Measurements from ENCODE around the gene HPCAL1.

HPCAL1 gene

DNA sequence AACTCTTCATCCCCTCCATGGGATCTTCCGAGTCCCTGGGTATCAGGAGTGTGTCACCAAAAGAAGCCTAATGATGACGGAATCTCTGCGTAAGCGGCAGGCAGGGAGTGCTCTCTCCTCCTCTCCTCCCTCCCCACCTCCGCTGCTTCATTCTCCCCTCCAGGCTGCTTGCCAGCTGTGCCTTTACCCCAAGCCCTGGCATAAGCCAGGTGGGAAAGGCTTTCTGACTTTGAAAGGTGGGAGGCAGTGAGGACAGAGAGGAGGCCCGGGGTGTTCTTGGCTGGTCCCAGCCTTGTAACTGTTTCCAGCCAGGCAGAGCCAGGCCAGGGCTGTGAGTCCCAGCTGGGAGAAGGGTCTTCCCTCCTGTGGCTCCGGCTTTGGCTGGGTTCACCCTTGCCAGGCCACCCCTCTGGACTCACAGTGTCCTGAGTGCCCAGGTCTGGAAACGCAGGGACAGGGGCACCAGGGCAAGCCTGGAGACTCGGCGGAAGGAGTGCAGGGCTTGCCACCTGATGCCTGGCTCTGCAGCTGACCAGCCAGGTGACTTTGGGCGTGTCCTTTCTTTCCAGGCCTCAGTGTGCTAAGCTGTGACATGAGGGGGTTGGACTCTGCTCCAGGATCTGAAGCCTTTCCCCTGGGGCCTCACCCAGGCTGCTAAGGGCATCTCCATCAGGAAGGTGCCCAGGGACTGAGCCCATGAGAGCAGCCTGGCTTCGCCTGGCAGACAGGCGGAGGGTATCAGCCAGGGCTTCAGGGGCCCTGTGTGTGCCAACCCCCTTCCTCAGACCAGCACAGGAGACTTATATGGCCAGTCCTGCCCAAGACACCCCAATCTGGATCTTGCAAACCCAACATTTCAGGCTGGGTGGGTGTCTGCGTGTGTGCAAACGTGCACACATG is 32.7 kb upstream of the HPCAL1 start:
- WGBS (ENCODE audit: insufficient coverage), result 88% methylated on average over 12 of the region's 15 CpGs
- no peak overlapping the region for H3K4me3 ChIP-seq (ENCODE audit: control insufficient read depth in 1 of 7, extremely low read depth in 1 of 7, insufficient read depth in 4 of 7, low read depth in 2 of 7, low read length in 6 of 7)
- H3K27ac ChIP-seq (ENCODE audit: insufficient read depth in 1 of 2, low read depth in 1 of 2, low read length in 2 of 2, poor library complexity in 1 of 2, severe bottlenecking in 2 of 2), result no peak overlapping the region
- no peaks in the 10 kb centered on the region for H3K36me3 ChIP-seq (ENCODE audit: control insufficient read depth in 4 of 4, insufficient read depth in 4 of 4, low read length in 3 of 4)
- no peaks in the 10 kb centered on the region for H3K27me3 ChIP-seq (replicated peaks in 2 of 5; ENCODE audit: control insufficient read depth in 4 of 5, insufficient read depth in 5 of 5, low read length in 4 of 5)
- POLR2A ChIA-PET, result interaction anchor here (1.2 kb wide), 1 partner anchor 139 kb away, joined by 3 read pairs; no protein-coding TSS in a partner anchor
- CTCF ChIA-PET, result interaction anchor here (0.7 to 7.8 kb wide), 19 partner anchors 10 to 174 kb away, joined by 3 to 65 read pairs (median 4); partner anchors contain the start of gene HPCAL1
- DNase-seq, result no peak
- peaks cover 0 to 10% (median 8%) of the 10 kb centered on the region in 4 experiments for H3K4me1 ChIP-seq (ENCODE audit: control extremely low read depth in 1 of 4, control insufficient read depth in 4 of 4, insufficient read depth in 4 of 4, low read length in 3 of 4)
- H3K9me3 ChIP-seq (ENCODE audit: control extremely low read depth in 1 of 5, control insufficient read depth in 4 of 5, insufficient read depth in 2 of 5, low read depth in 1 of 5, low read length in 4 of 5), result no peaks in the 10 kb centered on the region

DNA sequence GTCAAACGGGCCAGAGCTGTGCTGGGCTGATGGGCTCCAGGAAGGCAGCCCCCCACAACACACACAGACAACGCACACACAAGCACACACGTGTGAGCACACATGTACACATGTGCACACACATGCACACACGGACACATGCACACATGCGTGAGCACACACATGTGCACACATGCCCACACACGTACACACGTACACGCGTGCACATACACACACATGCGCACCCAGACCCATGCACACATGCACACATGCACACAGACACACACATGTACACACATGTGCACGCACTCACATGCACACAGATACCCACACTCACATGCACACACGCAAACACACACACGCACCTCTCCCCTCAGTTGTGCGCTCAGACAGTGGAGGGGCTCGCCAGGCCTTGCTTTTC is 31.2 kb upstream of the HPCAL1 start:
- H3K9me3 ChIP-seq (ENCODE audit: control extremely low read depth in 1 of 5, control insufficient read depth in 4 of 5, insufficient read depth in 2 of 5, low read depth in 1 of 5, low read length in 4 of 5), result no peaks in the 10 kb centered on the region
- ChIA-PET CTCF (interaction anchor here (0.7 to 7.8 kb wide), 14 partner anchors 8 to 172 kb away, joined by 3 to 65 read pairs (median 4); partner anchors contain the start of gene HPCAL1), POLR2A (no interaction called here)
- no peaks in the 10 kb centered on the region for H3K36me3 ChIP-seq (ENCODE audit: control insufficient read depth in 4 of 4, insufficient read depth in 4 of 4, low read length in 3 of 4)
- DNase-seq, result no peak
- WGBS (ENCODE audit: insufficient coverage), result 90% methylated on average over 12 of the region's 15 CpGs
- H3K27me3 ChIP-seq (replicated peaks in 2 of 5; ENCODE audit: control insufficient read depth in 4 of 5, insufficient read depth in 5 of 5, low read length in 4 of 5), result no peaks in the 10 kb centered on the region
- no peak overlapping the region for H3K4me3 ChIP-seq (ENCODE audit: control insufficient read depth in 1 of 7, extremely low read depth in 1 of 7, insufficient read depth in 4 of 7, low read depth in 2 of 7, low read length in 6 of 7)
- H3K4me1 ChIP-seq (ENCODE audit: control extremely low read depth in 1 of 4, control insufficient read depth in 4 of 4, insufficient read depth in 4 of 4, low read length in 3 of 4), result peaks cover 0 to 10% (median 8%) of the 10 kb centered on the region in 4 experiments
- H3K27ac ChIP-seq (ENCODE audit: insufficient read depth in 1 of 2, low read depth in 1 of 2, low read length in 2 of 2, poor library complexity in 1 of 2, severe bottlenecking in 2 of 2), result no peak overlapping the region

- Histone ChIP-seq H3K27ac (ENCODE audit: insufficient read depth in 1 of 2, low read depth in 1 of 2, low read length in 2 of 2, poor library complexity in 1 of 2, severe bottlenecking in 2 of 2) (no peak overlapping the region), H3K9me3 (ENCODE audit: control extremely low read depth in 1 of 5, control insufficient read depth in 4 of 5, insufficient read depth in 2 of 5, low read depth in 1 of 5, low read length in 4 of 5) (no peaks in the 10 kb centered on the region), H3K4me1 (ENCODE audit: control extremely low read depth in 1 of 4, control insufficient read depth in 4 of 4, insufficient read depth in 4 of 4, low read length in 3 of 4) (peaks cover 0 to 10% (median 8%) of the 10 kb centered on the region in 4 experiments), H3K27me3 (replicated peaks in 2 of 5; ENCODE audit: control insufficient read depth in 4 of 5, insufficient read depth in 5 of 5, low read length in 4 of 5) (no peaks in the 10 kb centered on the region), H3K4me3 (ENCODE audit: control insufficient read depth in 1 of 7, extremely low read depth in 1 of 7, insufficient read depth in 4 of 7, low read depth in 2 of 7, low read length in 6 of 7) (no peak overlapping the region), H3K36me3 (ENCODE audit: control insufficient read depth in 4 of 4, insufficient read depth in 4 of 4, low read length in 3 of 4) (no peaks in the 10 kb centered on the region)
- DNase-seq, result no peak
- ChIA-PET CTCF (interaction anchor here (1.1 to 7.8 kb wide), 6 partner anchors 8 to 163 kb away, joined by 4 to 65 read pairs (median 22); partner anchors contain the start of gene HPCAL1), POLR2A (no interaction called here)
- 100% methylated on average over 3 of the region's 6 CpGs for WGBS (ENCODE audit: insufficient coverage)
Measured at GRCh38 chr2:10271946-10272345, 30.8 kb upstream of the HPCAL1 start.

DNA sequence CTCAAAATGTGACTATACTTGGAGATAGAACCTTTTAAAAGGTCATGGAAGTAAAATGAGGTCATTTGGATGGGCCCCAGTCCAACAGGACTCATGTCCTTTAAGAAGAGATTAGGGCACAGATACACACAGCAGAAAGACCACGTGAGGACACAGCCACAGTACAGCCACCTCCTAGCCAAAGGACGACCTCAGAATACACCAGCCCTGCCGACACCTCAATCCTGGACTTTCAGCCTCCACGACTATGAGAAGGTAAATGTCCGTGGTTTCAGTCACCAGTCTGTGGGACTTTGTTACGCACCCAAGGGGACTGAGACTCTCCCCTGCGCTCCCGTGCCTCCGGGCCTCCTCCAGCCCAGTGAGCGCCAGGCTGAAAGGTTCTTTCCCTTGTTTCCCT is 30.2 kb upstream of the HPCAL1 start:
- ChIA-PET CTCF (interaction anchor here (1.0 to 7.8 kb wide), 5 partner anchors 30 to 162 kb away, joined by 3 to 65 read pairs (median 13); partner anchors contain the start of gene HPCAL1), POLR2A (no interaction called here)
- no peak overlapping the region for H3K4me3 ChIP-seq (ENCODE audit: control insufficient read depth in 1 of 7, extremely low read depth in 1 of 7, insufficient read depth in 4 of 7, low read depth in 2 of 7, low read length in 6 of 7)
- no peak overlapping the region for H3K27ac ChIP-seq (ENCODE audit: insufficient read depth in 1 of 2, low read depth in 1 of 2, low read length in 2 of 2, poor library complexity in 1 of 2, severe bottlenecking in 2 of 2)
- no peaks in the 10 kb centered on the region for H3K27me3 ChIP-seq (replicated peaks in 2 of 5; ENCODE audit: control insufficient read depth in 4 of 5, insufficient read depth in 5 of 5, low read length in 4 of 5)
- DNase-seq, result no peak
- H3K9me3 ChIP-seq (ENCODE audit: control extremely low read depth in 1 of 5, control insufficient read depth in 4 of 5, insufficient read depth in 2 of 5, low read depth in 1 of 5, low read length in 4 of 5), result no peaks in the 10 kb centered on the region
- peaks cover 0 to 10% (median 8%) of the 10 kb centered on the region in 4 experiments for H3K4me1 ChIP-seq (ENCODE audit: control extremely low read depth in 1 of 4, control insufficient read depth in 4 of 4, insufficient read depth in 4 of 4, low read length in 3 of 4)
- 98% methylated on average over 10 of the region's 10 CpGs for WGBS (ENCODE audit: insufficient coverage)
- H3K36me3 ChIP-seq (ENCODE audit: control insufficient read depth in 4 of 4, insufficient read depth in 4 of 4, low read length in 3 of 4), result no peaks in the 10 kb centered on the region

GRCh38 chr2:10273215-10274175 is 29.2 kb upstream of the HPCAL1 start:
- 97% methylated on average over 16 of the region's 22 CpGs for WGBS (ENCODE audit: insufficient coverage)
- Histone ChIP-seq H3K27ac (ENCODE audit: insufficient read depth in 1 of 2, low read depth in 1 of 2, low read length in 2 of 2, poor library complexity in 1 of 2, severe bottlenecking in 2 of 2) (no peak overlapping the region), H3K27me3 (replicated peaks in 2 of 5; ENCODE audit: control insufficient read depth in 4 of 5, insufficient read depth in 5 of 5, low read length in 4 of 5) (no peaks in the 10 kb centered on the region), H3K4me3 (ENCODE audit: control insufficient read depth in 1 of 7, extremely low read depth in 1 of 7, insufficient read depth in 4 of 7, low read depth in 2 of 7, low read length in 6 of 7) (no peak overlapping the region), H3K9me3 (ENCODE audit: control extremely low read depth in 1 of 5, control insufficient read depth in 4 of 5, insufficient read depth in 2 of 5, low read depth in 1 of 5, low read length in 4 of 5) (no peaks in the 10 kb centered on the region), H3K4me1 (ENCODE audit: control extremely low read depth in 1 of 4, control insufficient read depth in 4 of 4, insufficient read depth in 4 of 4, low read length in 3 of 4) (peaks cover 0 to 18% (median 8%) of the 10 kb centered on the region in 4 experiments), H3K36me3 (ENCODE audit: control insufficient read depth in 4 of 4, insufficient read depth in 4 of 4, low read length in 3 of 4) (no peaks in the 10 kb centered on the region)
- CTCF ChIA-PET, result interaction anchor here (1.0 to 7.8 kb wide), 6 partner anchors 10 to 161 kb away, joined by 3 to 65 read pairs (median 4); partner anchors contain the start of gene HPCAL1
- POLR2A ChIA-PET, result interaction anchor here (0.5 to 0.7 kb wide), 2 partner anchors 154 to 175 kb away, joined by 3 to 6 read pairs; partner anchors contain the start of gene ODC1
- no peak for DNase-seq

DNA sequence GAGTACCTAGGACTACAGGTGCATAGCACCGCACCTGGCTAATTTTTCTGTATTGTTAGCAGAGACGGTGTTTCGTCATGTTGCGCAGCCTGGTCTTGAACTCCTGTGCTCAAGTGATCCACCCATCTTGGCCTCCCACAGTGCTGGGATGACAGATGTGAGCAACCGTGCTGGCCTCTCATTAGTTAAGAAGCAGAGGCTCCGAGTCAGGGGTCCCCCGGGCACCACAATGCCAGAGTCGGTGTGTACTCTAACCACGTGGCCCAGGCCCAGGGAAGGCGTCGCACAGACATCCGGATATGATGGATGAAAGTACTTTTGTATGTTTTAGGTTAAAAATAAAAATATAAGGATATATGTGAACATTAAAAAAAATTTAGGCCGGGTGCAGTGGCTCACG is 28.3 kb upstream of the HPCAL1 start:
- H3K27ac ChIP-seq (ENCODE audit: insufficient read depth in 1 of 2, low read depth in 1 of 2, low read length in 2 of 2, poor library complexity in 1 of 2, severe bottlenecking in 2 of 2), result no peak overlapping the region
- H3K4me1 ChIP-seq (ENCODE audit: control extremely low read depth in 1 of 4, control insufficient read depth in 4 of 4, insufficient read depth in 4 of 4, low read length in 3 of 4), result peaks cover 0 to 22% (median 8%) of the 10 kb centered on the region in 4 experiments
- no peaks in the 10 kb centered on the region for H3K36me3 ChIP-seq (ENCODE audit: control insufficient read depth in 4 of 4, insufficient read depth in 4 of 4, low read length in 3 of 4)
- ChIA-PET CTCF (interaction anchor here (1.0 to 7.8 kb wide), 3 partner anchors 134 to 160 kb away, joined by 3 to 65 read pairs (median 13); no protein-coding TSS in a partner anchor), POLR2A (no interaction called here)
- no peaks in the 10 kb centered on the region for H3K27me3 ChIP-seq (replicated peaks in 2 of 5; ENCODE audit: control insufficient read depth in 4 of 5, insufficient read depth in 5 of 5, low read length in 4 of 5)
- no peak for DNase-seq
- WGBS (ENCODE audit: insufficient coverage), result 94% methylated on average over 13 of the region's 14 CpGs
- H3K4me3 ChIP-seq (ENCODE audit: control insufficient read depth in 1 of 7, extremely low read depth in 1 of 7, insufficient read depth in 4 of 7, low read depth in 2 of 7, low read length in 6 of 7), result no peak overlapping the region
- H3K9me3 ChIP-seq (ENCODE audit: control extremely low read depth in 1 of 5, control insufficient read depth in 4 of 5, insufficient read depth in 2 of 5, low read depth in 1 of 5, low read length in 4 of 5), result no peaks in the 10 kb centered on the region
